Left ventricle myocardium inferior (tissue), 1 donor: Measurements from ENCODE around the gene MT1F. TPM values are rescaled to one million over a fixed set of nuclear protein-coding genes. Genes with fewer than 3 reads are reported as not detected.
A peak's percentile ranks its signal among the peaks of the same experiment; 100 is the strongest.
"Not testable (repeated sequence)": the region's sequence is repeated elsewhere in the genome, so short reads cannot be mapped to it uniquely, and the experiment has no call there.

Source experiments
- DNase-seq: peaks from one replicate; pipeline ENCODE4 v3.0.0-alpha.2; 2020
- H3K27ac ChIP-seq: fragments of 200-600 bp; replicated peaks from 2 replicates; pipeline ENCODE4 v1.8.0; 2021
- H3K27me3 ChIP-seq: fragments of 200-600 bp; 2 replicates; pipeline ENCODE4 v1.8.0; 2021; ENCODE audit warnings: low read depth
- H3K36me3 ChIP-seq: fragments of 200-600 bp; 2 replicates; pipeline ENCODE4 v1.8.0; 2021
- H3K4me1 ChIP-seq: fragments of 200-600 bp; 2 replicates; pipeline ENCODE4 v1.8.0; 2021
- H3K4me3 ChIP-seq: fragments of 200-600 bp; 2 replicates; pipeline ENCODE4 v1.8.0; 2021; ENCODE audit warnings: mild to moderate bottlenecking, moderate library complexity
- H3K9me3 ChIP-seq: fragments of 200-600 bp; replicated peaks from 2 replicates; pipeline ENCODE4 v1.8.0; 2021
- intact Hi-C: fragments of 100-400 bp; cut with micrococcal nuclease; formaldehyde crosslinking; loops from one replicate; pipeline ENCODE4 v1.11.0; 2022
- total RNA-seq: library from RNA; stranded (reverse); fragmentation: NEBNext Ultra II Directional; extraction: Animal tissue kit (Norgen Biotek cat#: 25700); gene quantifications from one replicate; pipeline ENCODE4 v1.2.1, GENCODE V29; 2021
- TF ChIP-seq, protein P1 (sequence below): fragments of 200-600 bp; IDR thresholded peaks from 2 replicates; pipeline ENCODE4 v1.8.0; 2021; ENCODE audit warnings: antibody characterized with exemption, mild to moderate bottlenecking, borderline replicate concordance
- donor health status: DM: no; HTN: yes; CAD: no; lungs with severe emphysema.

MT1F gene
- total RNA-seq, 1 donor from 2014 or later, result 0.85 TPM

- no peak for DNase-seq
- Histone ChIP-seq H3K9me3 (no peaks in the 10 kb centered on the region), H3K27me3 (peaks cover 96% of the 10 kb centered on the region), H3K27ac (no peak overlapping the region), H3K36me3 (no peaks in the 10 kb centered on the region), H3K4me1 (peaks cover 18% of the 10 kb centered on the region), H3K4me3 (peak overlapping the region; percentile 34)
- intact Hi-C loops, result no loop called here
- TF ChIP-seq, protein P1, sequence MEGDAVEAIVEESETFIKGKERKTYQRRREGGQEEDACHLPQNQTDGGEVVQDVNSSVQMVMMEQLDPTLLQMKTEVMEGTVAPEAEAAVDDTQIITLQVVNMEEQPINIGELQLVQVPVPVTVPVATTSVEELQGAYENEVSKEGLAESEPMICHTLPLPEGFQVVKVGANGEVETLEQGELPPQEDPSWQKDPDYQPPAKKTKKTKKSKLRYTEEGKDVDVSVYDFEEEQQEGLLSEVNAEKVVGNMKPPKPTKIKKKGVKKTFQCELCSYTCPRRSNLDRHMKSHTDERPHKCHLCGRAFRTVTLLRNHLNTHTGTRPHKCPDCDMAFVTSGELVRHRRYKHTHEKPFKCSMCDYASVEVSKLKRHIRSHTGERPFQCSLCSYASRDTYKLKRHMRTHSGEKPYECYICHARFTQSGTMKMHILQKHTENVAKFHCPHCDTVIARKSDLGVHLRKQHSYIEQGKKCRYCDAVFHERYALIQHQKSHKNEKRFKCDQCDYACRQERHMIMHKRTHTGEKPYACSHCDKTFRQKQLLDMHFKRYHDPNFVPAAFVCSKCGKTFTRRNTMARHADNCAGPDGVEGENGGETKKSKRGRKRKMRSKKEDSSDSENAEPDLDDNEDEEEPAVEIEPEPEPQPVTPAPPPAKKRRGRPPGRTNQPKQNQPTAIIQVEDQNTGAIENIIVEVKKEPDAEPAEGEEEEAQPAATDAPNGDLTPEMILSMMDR, result no peak
These were observed 12.3 kb downstream of the MT1F start for GRCh38 chr16:56669840-56670619.

DNA sequence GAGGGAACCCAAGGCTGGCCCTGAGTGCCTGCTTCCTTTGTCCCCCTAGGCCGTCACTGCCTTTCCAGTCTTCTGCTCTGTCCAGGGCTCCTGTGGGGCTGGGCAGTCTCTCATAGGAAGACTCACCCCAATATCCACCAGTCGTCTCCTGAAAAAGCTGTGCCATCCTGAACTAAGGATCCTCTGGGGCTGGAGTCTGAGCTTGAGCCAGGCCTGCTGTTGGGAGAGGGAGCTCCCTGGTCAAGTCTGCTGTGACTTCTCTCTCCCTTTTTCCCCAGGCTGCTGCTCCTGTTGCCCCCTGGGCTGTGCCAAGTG, 12.8 kb downstream of the MT1F start:
- H3K27ac ChIP-seq, result no peak overlapping the region
- H3K27me3 ChIP-seq, result peaks cover 96% of the 10 kb centered on the region
- H3K4me3 ChIP-seq, result no peak overlapping the region
- intact Hi-C loops, result no loop called here
- H3K9me3 ChIP-seq, result no peaks in the 10 kb centered on the region
- DNase-seq, result no peak
- no peaks in the 10 kb centered on the region for H3K36me3 ChIP-seq
- TF ChIP-seq, protein P1, result no peak
- H3K4me1 ChIP-seq, result peaks cover 20% of the 10 kb centered on the region

DNA sequence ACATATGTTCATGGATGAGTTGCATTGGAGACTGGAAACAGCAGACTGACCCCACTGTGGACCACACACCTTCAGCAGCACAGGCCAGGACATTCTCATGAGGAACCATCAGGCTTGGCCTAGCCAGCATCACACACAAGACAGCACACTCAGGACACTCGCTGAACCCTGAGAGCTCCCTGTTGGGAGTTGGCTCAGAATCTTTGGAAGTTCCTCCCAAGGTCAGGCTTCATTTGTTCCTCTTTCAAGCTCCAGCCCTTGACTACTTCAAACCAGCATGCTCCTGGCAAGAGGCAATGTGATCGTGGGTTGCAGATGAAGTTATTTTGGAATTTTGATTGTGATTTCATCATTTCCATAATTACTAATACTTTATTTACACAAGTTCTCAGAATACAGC, 13.9 kb downstream of the MT1F start:
- H3K27ac ChIP-seq, H3K4me3 ChIP-seq, DNase-seq, intact Hi-C loops, H3K9me3 ChIP-seq, H3K36me3 ChIP-seq: not testable (repeated sequence)
- peaks cover 28% of the 10 kb centered on the region for H3K4me1 ChIP-seq
- peaks cover 96% of the 10 kb centered on the region for H3K27me3 ChIP-seq

DNA sequence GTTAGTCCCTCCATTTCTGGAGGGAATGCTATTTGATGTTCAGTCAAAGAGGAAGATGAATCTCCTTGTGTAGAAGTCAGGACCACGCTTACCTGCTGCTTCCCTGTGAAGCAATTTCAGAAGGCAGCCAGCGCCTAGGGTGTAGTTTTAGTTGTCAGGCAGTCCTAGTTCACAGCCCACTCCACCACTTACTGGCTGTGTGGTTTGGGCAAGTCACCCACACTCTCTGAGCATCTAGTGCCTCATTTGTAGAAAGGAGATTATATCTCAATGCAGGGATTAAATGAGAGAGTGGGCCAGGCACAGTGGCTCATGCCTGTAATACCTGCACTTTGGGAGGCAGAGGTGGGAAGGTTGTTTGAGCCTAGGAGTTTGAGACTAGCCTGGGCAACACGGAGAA, 14.4 kb downstream of the MT1F start:
- H3K4me3 ChIP-seq, intact Hi-C loops, H3K9me3 ChIP-seq, DNase-seq, H3K36me3 ChIP-seq, H3K27ac ChIP-seq: not testable (repeated sequence)
- Histone ChIP-seq H3K27me3 (peaks cover 95% of the 10 kb centered on the region), H3K4me1 (peaks cover 28% of the 10 kb centered on the region)

- TF ChIP-seq, protein P1, result no peak
- H3K4me1 ChIP-seq, result peaks cover 22% of the 10 kb centered on the region
- H3K9me3 ChIP-seq, result no peaks in the 10 kb centered on the region
- no peak overlapping the region for H3K4me3 ChIP-seq
- no peak overlapping the region for H3K27ac ChIP-seq
- no peak for DNase-seq
- intact Hi-C loops, result no loop called here
- H3K27me3 ChIP-seq, result peaks cover 87% of the 10 kb centered on the region
- H3K36me3 ChIP-seq, result no peaks in the 10 kb centered on the region
These were observed 15.2 kb downstream of the MT1F start for GRCh38 chr16:56672761-56673536.

GRCh38 chr16:56673921-56674320, 16.2 kb downstream of the MT1F start:
- peaks cover 22% of the 10 kb centered on the region for H3K4me1 ChIP-seq
- TF ChIP-seq, protein P1, result peak; percentile 77
- H3K9me3 ChIP-seq, result no peaks in the 10 kb centered on the region
- H3K4me3 ChIP-seq, result no peak overlapping the region
- peaks cover 77% of the 10 kb centered on the region for H3K27me3 ChIP-seq
- intact Hi-C loops, result no loop called here
- DNase-seq, result no peak
- H3K36me3 ChIP-seq, result no peaks in the 10 kb centered on the region
- H3K27ac ChIP-seq, result no peak overlapping the region

- H3K4me3 ChIP-seq, intact Hi-C loops, H3K9me3 ChIP-seq, DNase-seq, H3K27ac ChIP-seq, H3K36me3 ChIP-seq: not testable (repeated sequence)
- H3K4me1 ChIP-seq, result peaks cover 24% of the 10 kb centered on the region
- peaks cover 71% of the 10 kb centered on the region for H3K27me3 ChIP-seq
These were observed 16.8 kb downstream of the MT1F start for GRCh38 chr16:56674570-56674969.
